Measurements from ENCODE around the gene KRT72.
A peak's percentile ranks its signal among the peaks of the same experiment; 100 is the strongest.

KRT72 gene

DNA sequence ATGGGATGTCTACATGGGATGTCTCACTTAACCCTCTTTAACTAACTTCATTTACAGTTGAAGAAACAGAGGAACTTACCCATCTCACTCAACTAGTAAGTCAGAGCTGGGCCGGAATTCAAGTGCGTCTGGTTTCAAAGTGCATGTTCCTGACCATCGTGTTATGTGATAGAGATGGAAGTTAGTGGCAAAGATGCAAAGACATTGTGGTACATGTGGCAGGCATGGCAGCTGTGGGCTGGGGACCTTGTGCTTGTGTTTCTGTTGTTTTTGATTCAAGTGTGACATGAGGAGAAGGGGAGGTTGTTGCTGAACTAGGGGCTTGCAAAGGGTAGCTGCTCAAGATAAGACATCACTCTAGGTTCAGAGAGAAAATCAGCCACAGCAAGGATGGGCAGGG, 25.3 kb downstream of the KRT72 start:
- no peak for DNase-seq

DNA sequence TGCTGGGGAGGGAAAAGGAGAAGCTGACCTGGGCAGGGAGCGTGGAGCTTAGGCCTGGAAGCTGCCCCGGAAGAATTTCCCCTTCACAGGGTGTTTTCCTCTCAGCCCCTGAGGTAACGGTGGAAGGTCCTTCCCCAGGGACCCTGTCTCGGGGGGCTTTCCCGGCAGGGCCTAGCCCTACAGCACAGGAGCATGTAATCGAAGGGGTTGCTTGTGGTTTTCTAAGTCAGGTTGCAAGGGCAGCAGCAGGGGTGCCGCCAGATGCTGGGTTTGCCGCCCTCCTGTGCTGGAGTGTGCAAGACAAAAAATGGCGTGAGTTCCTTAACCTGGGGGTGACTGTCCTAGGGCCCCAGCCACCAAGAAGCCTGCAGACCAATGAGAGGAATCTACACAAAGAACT, 26.0 kb downstream of the KRT72 start:
- DNase-seq: no peak

DNA sequence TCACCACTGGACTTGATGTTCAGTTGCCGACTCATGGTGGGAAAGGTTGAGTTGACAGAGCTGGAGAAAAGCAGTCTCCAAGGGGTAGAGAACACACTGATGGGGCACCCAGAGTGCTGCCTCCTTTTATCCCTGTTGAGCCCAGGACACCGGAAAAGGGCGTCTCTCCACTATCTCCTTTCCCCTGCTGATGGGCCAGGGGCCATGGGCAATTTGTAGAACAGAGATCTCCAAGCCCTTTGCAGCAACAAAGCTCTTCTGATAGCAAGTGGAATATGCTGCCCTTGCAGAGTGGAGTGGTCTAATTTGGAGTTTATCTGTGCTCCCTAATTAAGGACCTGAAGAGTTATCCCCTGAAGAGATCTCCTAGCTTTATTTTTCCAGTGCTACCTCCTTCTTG, 27.5 kb downstream of the KRT72 start, which contains the start of gene KRT74:
KRT74 (minus strand) TSS at position 101 of the 400 bp plus-strand sequence; CDS start at position 35, 66 bp downstream.
- DNase-seq: no peak

DNA sequence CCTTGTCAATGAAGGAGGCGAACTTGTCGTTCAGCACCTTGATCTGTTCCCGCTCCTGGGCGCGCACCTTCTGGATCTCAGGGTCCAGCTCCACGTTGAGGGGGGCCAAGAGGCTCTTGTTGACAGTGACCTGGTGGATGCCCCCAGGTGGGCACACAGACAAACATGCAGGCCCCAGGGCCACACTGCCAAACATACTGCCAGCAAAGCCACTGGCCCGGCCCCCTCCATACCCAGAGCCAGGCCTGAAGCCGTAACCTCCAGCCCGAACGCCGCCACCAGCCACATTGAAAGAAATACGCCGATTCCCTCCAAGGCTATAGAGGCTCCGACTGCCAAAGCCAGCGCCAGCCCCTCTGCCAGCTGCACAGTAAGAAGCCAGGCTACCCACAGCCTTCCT, 28.0 kb downstream of the KRT72 start:
- no peak for DNase-seq

DNA sequence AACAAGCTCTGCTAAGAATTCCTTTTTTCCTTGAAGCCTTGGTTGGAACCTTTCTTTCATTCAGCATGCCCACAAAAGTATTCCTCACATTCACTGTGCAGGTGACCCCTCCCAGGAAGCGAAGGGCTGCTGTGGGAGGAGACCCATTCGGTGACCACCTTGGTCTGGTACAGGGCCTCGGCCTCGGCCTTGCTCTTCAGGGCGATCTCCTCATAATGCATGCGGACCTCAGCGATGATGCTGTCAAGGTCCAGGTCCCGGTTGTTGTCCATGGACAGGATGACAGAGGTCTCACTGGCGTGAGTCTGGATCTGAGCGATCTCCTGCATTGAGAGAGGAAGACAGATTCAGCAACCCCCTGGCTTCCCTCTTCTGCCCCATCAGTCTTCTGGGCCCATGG, 30.8 kb downstream of the KRT72 start:
- no peak for DNase-seq

DNA sequence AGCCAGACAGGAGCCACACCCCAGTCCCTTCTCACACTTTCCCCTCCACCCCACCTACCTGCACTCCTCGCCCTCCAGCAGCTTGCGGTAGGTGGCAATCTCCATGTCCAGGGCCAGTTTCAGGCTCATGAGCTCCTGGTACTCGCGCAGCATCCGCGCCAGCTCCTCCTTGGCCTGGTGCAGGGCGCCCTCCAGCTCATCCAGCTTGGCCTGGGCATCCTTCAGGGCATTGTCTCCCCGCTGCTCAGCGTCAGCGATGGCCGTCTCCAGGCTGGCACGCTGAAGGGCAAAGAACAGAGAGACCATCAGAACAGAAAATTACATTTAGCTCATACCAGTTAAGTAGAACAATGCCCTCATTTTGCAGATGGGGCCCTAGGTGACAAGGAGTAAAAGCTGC, 33.2 kb downstream of the KRT72 start:
- DNase-seq: no peak

DNA sequence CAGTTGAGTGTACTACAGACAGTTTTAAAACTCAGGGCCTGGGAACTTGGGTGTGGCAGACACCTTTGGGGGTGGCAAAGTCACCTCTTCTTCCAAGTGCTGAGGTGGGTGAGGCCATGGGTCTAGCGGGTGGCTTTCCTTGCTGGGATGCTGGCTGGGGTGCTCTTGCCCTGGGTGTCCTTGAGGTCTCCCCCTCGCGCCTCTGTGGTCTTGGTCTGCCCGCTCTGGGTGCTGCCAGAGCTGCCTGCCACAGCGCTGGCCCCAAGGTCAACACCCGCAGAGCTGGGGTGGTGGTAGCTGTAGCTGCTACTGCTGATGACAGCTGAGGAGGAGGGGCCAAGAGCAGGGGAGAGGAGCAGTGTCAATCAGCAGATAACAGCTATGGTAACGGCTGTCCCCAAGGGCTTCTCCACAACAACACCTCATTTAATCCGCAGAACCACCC, 34.4 kb downstream of the KRT72 start:
- DNase-seq: no peak

DNA sequence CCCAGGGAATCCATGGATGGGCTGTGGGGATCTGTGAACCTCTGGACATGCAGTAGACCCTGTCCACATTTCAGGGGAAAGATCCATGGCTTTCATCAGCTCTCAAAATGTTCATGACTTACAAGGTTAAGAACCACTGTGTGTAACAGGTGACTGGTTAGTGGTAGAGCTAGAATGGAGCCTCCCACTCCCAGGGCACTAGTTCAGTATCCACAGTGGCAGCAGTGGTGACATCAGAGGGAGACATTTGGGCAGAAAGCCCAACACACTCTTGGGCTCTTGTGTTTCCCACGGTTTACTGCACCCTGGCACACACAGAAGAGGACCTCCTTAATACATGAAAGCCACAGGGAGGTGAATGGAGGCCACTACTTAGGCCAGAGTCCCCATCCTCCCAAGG, 36.7 kb downstream of the KRT72 start:
- DNase-seq: no peak

DNA sequence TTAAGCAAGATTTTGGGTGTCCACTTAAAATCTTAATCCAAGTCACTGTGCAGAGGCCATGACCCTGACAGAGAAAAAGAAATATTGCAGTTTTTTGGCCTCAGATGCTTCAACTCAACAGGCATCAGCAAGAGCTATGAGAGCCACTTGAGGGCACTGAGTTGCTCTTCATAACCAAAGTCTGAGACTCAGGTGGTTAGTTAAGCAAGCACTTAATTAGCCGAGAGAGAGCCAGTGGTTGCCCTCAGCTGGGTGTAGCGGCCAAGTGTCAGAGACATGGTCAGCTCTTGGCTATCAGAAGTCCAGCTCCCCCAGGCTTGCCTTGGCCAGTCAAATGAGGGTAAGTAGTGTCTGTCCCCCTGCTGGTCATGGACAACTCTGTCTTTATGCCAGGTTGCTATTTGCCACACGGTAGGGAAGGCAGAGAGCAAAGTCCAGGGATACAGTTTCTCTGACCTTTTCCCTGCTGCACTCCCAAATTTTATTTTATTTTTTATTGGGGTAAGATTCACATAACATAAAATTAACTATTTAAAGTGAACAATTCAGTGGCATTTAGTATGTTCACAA, 39.3 kb downstream of the KRT72 start:
- DNase-seq: peak; percentile 17

DNA sequence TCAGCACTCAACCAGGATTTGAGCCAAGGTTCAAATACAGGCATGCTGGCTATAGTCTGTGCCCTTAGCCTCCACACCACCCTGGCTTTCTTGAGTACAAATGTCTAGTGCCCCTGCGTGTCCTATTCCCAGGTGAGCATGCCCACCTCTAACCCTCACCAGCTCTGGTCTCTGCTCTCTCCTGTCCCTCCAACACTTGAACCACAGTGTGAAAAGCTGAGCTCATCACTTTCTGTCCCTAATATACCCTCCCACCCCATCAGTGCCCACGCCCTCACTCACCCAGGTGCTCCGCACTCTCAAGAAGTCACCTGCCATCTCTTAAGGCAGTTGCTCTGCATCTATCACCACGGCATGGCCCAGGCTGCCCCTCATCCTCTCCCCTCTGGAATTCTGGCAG, 41.3 kb downstream of the KRT72 start:
- DNase-seq: no peak

DNA sequence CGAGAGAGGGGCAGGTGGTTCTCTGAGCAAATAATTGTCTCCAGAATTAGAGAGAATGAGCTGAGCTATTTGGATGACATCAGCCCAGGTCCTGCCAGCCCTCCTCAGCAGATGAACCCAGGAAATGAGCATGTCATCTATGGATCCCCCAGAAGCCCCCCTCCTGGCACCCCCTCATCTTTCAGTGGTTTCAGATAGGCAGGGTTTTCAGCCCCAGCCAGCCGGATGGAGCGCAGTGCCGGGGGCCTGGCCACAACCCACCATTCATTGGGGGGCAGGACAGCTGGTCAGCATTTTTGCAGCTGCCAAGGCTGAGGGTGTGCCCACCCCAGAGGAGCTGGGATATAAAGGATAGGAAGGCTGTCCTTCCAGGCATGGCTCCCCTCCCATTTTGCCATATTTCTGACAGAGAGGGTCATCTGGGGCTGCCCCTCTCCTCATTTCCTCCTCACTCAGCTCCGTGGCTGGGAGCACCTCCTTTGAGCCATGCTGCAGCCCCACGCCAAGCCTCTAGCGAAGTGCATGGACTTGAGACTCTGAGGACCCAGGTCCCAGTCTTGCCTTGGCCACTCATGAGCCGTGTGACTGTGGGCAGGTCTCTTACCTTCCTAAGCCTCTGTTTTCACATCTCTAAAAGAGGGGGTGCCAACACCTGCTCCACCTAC, 42.4 kb downstream of the KRT72 start:
- no peak for DNase-seq

DNA sequence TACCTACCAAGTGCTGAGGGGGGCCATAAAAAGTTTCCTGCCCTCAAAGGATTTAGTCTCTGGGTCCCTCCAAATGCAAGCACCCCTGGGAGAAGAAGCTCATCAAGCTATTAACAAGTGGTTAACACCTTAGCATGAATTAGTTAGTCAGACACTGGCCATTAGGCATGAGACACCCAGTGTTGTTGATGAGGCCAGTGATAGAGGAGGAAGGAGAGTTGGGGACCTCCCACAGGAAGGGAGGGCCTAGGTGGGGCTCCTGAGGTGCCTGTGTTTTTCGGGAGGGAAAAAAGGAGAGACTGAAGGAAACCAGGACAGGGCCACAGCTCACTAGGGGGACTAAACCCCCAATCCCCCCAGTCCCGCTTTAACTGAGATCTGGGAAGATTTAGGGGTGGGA, 43.8 kb downstream of the KRT72 start:
- DNase-seq: no peak

DNA sequence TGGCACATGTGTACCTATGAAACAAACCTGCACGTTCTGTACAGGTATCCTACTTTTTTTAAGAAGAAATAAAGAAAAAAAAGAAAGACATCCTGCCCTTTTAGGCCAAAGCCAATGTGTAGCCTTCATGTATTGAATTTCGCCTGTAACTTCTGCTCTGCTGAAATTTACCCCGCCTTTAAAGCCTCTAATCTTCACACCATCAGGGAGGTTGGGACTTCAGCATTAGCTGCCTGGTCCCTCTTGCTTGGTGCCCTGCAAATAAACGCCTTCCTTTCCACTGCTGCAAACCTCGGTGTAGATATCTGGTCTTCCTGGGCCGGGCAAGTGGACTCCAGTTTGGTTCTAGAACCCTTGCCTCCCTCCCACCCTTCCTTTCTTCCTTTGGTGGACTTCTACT, 45.7 kb downstream of the KRT72 start:
- DNase-seq: no peak

DNA sequence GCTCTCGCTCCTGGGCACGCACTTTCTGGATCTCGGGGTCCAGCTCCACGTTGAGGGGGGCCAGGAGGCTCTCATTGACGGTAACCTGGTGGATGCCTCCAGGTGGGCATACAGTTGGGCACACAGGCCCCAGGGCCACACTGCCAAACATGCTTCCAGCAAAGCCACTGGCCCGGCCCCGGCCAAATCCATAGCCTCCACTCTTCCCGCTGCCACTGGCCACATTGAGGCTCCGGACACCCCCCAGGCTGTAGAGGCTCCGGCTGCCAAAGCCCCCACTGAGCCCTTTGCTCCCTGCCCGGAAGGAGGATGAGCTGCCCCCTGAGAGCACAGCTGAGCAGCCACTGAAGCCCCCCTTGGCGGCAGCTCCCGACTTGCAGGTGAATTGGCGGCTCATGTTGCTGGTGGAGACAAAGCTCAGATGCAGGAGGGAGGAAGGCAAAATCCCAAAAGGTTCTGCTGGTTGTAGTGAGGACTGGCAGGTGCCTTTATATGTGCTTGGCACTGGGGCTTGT, 48.5 kb downstream of the KRT72 start, which contains the start of gene KRT71:
KRT71 (minus strand) TSS at position 465 of the 515 bp plus-strand sequence; CDS start at position 397, 68 bp downstream.
- DNase-seq: no peak

DNA sequence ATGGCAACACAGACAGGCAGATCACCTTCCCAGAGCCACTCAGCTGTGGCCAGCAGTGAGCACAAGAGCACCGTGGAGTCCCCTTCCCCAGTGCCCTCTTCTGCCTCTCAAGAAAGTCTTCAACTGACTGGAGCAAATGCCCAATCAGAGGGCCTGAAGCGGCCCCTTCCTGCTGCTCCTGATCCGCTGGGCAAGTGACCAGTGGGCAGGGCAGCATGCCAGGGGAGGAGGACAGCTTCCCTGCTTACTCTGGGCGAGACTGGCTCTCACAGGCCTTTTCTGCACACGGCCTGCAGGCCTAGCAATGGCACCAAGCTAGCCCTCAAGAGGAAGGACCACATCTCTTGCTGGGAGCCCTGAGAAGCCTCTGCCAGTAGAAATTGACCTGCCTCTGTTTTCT, 49.2 kb downstream of the KRT72 start:
- DNase-seq: no peak

DNA sequence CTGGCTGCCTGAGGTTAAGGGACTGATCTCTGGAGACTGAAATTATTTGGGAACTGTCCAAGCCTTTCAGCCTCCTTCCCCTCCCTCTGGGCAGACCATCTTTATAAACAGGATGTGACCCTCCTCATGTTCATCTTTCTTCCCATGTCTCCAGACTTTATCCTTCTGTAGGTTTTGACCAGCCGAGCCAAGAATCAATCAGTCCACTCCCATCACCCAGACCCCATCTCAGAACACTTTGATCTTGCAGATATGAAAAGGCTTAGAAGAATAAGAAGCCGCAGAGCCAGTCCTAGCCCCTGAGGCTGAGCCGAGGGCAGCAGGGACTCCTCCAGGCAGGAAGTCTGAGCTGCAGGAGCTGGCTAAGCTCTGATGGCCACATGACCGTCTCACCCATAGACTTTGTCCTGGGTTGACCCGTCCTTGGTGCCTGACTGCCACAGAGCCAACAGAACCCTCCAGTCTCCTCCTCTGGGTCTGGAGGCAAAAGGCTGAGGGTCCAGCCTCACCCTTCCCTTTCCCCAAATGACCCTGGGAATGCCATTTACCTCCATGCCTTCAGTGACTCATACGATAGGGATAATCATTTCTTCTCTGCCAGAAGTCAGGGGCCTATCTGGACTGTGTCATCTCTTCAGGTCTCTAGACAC, 49.9 kb downstream of the KRT72 start:
- no peak for DNase-seq

DNA sequence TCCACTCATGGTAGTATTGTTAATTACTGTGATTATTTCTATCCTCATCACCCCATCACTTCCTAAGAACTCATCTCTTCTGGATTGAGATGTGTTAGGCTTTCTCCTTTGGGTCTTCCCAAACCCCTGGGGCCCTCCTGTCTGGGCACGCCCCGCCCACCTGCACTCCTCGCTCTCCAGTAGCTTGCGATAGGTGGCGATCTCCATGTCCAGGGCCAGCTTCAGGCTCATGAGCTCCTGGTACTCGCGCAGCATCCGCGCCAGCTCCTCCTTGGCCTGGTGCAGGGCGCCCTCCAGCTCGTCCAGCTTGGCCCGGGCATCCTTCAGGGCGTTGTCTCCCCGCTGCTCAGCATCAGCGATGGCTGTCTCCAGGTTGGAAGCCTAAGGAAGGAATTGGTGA, 55.1 kb downstream of the KRT72 start:
- DNase-seq: no peak

DNA sequence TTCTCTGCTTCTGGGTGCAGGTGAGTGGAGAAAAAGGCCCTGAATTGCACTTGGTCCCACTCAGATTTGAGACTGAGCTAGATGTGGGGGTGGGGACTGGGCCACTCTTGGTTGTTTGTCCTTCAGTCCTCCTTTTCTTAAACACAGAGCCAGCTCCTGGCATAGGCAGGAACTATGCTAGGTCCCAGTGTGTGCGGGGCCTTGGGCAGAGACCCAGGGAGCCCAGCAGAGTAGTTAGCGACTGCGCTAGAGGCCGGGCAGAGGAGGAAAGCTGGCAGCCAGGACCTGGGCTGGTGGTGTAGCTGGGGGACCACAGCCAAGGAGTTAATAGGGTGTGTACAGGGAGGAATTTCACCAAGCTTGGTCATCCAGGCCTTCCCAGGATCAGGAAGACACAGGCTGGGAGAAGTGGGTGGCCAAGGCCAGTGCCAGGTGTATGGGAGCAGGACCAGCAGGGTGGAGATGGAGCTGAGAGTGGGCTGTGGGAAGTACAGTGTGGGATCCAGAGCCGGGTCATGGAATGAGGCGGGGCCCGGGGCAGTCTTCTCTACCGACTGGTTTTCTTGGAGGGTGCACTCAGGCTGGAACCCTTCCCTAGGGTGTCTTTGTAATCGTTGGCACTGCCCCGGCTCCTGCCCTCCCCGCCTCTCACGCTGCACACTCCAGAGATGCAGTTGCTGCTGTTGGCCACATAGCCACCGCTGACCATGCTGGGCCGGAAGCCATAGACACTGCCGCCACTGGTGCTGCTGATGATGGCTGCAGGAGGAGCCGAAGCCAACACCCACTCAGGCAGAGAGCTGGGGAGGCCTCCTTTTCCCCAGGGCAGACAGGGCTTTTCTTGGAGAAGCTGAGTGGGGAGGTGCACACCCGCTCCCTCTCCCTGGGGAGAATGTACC, 57.0 kb downstream of the KRT72 start:
- DNase-seq: peak; percentile 34

DNA sequence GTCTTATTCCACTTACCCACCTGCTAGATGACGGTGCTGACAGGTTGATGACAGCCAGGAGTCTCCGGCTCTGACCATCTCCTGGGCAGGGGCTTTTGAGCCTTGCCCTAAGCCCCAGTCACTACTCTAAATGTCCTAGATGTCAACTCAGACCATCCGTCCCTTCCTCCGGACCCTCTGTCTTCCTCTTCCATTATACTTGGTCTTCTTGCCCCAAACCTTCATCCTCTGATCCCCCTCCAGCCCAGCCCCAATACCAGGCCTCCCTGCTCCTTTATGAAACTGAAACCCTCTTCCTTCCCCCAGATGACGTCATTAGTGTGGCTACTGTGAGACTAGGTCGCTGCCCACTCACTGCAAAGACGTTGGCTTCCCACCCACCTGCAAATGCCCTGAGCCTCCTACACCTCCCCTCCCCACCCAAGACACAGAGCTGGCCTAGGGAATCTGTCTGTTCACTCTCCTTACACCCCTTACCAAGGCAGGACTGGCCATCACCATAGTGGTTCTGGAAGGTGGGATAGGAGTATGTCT, 58.4 kb downstream of the KRT72 start:
- peak; percentile 24 for DNase-seq

DNA sequence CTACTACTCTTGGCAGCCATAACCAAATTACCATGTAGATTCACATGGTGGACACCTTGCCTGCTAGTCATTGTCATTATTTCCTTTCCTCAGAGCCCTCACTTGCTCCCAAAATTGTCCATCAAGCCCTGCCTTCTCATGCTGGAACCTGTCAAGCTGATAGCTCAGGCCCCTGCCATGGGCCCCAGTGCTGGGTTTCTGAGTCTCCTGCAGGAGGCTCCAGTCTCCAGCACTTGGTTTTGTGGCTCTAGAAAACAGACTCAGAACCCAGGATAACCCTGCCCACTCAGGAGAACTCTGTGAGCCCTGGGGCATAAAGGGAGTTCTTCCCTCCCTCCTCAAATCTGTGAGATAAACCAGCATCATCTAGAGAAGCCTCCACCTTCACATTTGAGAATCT, 59.1 kb downstream of the KRT72 start:
- DNase-seq: no peak

DNA sequence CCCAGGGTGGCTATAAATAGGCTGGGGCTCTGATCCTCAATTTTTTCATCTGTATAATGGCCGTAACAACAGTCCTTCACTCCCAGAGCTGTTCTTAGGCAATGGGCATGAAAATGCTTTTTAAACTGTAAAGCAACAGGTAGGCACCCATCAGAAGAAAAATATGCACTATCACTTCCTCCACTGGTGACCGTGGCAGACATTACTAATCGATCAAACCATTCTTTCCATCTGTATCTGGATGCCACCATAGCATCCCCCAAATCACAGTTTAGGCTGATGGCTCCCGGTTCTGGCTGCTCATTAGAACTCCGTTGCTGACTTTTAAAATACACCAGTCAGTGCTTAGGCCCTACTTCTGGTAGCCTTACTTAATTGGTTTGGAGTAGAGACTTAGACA, 59.6 kb downstream of the KRT72 start:
- no peak for DNase-seq

DNA sequence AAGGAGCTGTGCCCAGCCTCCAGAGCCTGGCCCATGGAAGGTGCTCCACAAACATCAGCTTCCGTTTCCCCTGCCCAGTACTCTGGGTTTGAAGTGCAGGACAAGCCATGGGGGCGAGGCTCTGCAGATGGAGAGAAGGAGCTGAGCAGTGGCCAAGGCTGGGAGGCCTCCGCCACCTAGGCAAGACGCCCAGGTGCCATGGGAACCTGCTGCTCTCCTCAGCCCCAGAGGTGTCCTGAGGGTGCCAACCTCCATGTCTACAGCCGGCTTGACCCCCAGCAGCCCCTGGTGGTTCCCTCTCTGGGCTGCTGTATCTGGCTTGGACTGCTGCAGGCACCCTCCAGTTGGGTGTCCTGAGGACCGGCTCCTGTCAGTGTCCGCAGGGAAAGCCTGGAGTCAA, 60.7 kb downstream of the KRT72 start:
- no peak for DNase-seq

DNA sequence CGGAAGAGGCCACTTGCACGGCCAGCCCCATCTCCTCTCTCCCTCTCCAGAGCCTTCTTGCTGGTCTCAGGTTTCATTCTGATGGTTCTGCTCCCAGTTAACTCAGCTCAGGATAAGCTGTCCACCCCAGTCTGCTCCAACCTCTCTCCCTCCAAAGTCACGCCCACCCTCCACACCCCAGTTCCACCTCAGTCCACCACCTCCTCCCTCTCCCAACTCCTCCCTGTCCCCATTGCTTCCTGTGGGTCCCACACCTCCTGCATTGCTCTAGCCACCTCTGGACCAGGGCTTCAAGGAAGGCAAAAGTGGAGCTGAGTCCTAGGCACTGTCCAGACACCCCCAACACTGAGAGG, 61.5 kb downstream of the KRT72 start:
- DNase-seq: no peak

All from RPMI8226 (cell line).